Activated CD8-positive, alpha-beta memory T cell treated with anti-CD3 and anti-CD28 coated beads, Interleukin-2, amount 50 U/mL, for 24 hours (primary cell): ENCODE data around the gene PLA2G12A.

Experiments used
- DNase-seq: peaks from one replicate; pipeline ENCODE4 v3.0.0-alpha.2; 2020; ENCODE audit errors: extremely low read depth

The PLA2G12A gene

GRCh38 chr4:109729117-109729717 is 653 bp downstream of the PLA2G12A start:
- DNase-seq: no peak

GRCh38 chr4:109728385-109728784 is 1.5 kb downstream of the PLA2G12A start:
- no peak for DNase-seq

- DNase-seq: no peak
Observed at GRCh38 chr4:109723110-109723509, 6.8 kb downstream of the PLA2G12A start.

- DNase-seq: no peak
Observed at GRCh38 chr4:109722357-109722756, 7.5 kb downstream of the PLA2G12A start.

- no peak for DNase-seq
Observed at GRCh38 chr4:109721033-109721432, 8.8 kb downstream of the PLA2G12A start.

- no peak for DNase-seq
Observed at GRCh38 chr4:109719604-109720003, 10.3 kb downstream of the PLA2G12A start.

GRCh38 chr4:109718759-109719158 is 11.1 kb downstream of the PLA2G12A start:
- DNase-seq: no peak

GRCh38 chr4:109713500-109713899 is 16.4 kb downstream of the PLA2G12A start:
- DNase-seq: no peak

GRCh38 chr4:109708990-109709389 is 20.9 kb downstream of the PLA2G12A start:
- DNase-seq: no peak

GRCh38 chr4:109708435-109708834 is 21.4 kb downstream of the PLA2G12A start:
- DNase-seq: no peak

- no peak for DNase-seq
Observed at GRCh38 chr4:109703664-109704361, 26.1 kb downstream of the PLA2G12A start.

GRCh38 chr4:109702950-109703663 is 26.8 kb downstream of the PLA2G12A start, which contains the start of gene CASP6:
Gene CASP6 (minus strand): TSS chr4:109703445. CDS start chr4:109703395, 50 bp downstream.
- DNase-seq: peak; percentile 25

- DNase-seq: no peak
Observed at GRCh38 chr4:109701566-109702410, 28.1 kb downstream of the PLA2G12A start.

- DNase-seq: no peak
Observed at GRCh38 chr4:109699553-109700225, 30.2 kb downstream of the PLA2G12A start.

- DNase-seq: no peak
Observed at GRCh38 chr4:109698656-109699055, 31.2 kb downstream of the PLA2G12A start.

GRCh38 chr4:109691411-109691920 is 38.4 kb downstream of the PLA2G12A start:
- no peak for DNase-seq

- DNase-seq: no peak
Observed at GRCh38 chr4:109690690-109691410, 39.0 kb downstream of the PLA2G12A start.

GRCh38 chr4:109684727-109685126 is 45.1 kb downstream of the PLA2G12A start:
- DNase-seq: no peak

- DNase-seq: no peak
Observed at GRCh38 chr4:109683621-109684253, 46.1 kb downstream of the PLA2G12A start.

GRCh38 chr4:109682875-109683274 is 47.0 kb downstream of the PLA2G12A start:
- DNase-seq: no peak
